Globus pallidus (tissue), 1 donor: ENCODE measurements around the gene RBM5.
A peak's percentile ranks its signal among the peaks of the same experiment; 100 is the strongest.

Experiments
- DNase-seq: peaks from one replicate; pipeline ENCODE4 v3.0.0-alpha.2; 2015; ENCODE audit warnings: low spot score

Gene RBM5

DNA sequence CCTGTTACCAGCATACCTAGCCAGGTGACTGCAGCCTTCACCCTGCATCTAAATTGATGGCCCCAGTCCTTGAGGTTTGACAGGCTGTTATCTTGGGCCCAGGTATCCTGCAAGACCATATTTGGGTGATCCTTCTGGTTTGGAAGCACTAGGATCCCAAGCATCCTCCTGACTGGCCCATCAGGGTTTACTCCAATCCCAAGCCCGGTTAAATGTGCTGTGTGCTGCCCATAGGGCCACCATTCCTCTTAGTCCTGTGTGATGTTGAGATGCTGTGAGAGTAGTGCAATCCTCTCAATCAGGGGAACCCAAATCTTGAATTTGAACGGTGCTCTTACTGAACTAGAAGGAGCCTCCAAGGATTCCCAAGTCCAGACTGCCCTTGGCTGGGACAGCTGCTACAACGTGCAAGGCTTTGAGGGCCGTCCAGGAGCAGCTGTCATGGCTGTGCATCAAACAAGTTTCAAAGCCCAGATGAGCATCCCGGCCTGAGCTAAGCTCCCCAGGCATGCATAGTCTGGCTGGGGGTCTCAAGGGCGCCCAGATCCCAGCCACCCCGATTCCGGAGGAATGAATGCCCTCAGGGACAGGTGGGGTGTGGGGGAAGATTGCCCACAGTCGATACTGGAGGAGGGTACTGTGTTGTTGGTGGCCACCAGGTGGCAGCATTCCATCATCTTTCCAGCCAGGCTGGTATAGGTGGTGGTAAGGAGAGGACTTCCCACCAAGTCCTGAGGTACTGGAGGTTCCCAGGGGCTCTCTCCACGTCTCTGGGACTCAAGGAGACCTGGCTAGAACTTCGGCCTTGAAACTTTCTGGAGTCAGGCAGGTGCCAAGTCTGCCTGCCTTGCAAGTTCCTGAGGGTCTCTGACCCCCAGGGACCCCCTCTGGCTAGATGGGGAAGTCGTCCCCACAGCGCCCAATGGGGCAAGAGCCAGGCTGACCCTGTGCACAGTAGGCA is 32.6 kb downstream of the RBM5 start:
- peak; percentile 47 for DNase-seq

DNA sequence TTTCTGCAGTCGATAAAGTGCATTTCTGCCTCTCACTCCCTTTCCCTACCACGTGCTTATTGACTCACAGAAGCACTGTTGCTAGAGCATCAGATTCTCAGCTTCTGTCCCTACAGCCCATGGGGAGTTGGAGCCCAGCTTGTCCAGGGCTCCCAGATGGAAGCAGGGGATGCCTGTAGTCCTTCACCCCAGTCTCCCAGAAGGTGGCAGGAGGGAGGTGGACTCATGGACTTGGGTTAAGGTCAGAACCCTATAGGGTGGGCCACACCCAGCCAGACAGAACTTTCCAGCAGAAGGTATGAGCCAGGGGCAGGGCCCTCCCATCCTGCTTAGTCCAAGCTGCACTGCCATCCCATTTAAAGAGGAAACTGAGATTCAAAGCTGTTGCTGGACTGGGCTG is 33.4 kb downstream of the RBM5 start:
- no peak for DNase-seq

DNA sequence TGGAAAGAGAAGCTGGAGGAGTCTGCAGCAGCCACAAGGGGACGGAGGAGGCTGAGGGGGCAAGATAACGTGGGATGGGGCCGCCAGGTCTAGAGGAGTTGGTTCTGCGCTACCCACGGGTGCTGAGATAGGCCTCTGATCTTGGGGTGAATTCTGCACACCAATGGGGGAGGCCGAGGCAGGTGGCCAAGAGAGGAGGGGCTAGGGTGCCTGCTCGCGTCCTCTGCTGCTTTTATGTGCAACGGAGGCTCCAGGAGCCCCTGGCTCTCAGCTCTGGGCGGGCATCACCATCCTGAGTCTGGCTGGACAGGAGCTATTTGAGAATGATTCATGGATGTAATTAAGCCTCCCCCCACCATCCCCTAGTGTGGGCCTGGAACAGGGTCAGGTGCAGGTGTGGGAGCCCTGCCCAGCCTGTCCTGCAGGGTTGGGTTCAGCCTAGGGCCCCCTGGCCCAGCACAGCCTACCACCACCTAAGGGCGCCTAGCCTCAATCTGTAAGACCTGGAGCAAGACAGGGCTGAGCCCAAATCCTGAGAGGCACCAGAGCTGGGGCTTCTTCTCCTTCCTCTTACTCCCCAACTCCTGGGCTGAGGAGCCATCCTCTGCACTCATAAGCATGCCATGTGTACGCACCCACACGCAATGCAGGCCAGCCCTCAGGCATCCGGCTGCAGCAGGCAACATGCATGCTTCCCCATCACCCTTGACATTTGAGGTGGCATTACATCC is 34.1 kb downstream of the RBM5 start:
- DNase-seq, result no peak

DNA sequence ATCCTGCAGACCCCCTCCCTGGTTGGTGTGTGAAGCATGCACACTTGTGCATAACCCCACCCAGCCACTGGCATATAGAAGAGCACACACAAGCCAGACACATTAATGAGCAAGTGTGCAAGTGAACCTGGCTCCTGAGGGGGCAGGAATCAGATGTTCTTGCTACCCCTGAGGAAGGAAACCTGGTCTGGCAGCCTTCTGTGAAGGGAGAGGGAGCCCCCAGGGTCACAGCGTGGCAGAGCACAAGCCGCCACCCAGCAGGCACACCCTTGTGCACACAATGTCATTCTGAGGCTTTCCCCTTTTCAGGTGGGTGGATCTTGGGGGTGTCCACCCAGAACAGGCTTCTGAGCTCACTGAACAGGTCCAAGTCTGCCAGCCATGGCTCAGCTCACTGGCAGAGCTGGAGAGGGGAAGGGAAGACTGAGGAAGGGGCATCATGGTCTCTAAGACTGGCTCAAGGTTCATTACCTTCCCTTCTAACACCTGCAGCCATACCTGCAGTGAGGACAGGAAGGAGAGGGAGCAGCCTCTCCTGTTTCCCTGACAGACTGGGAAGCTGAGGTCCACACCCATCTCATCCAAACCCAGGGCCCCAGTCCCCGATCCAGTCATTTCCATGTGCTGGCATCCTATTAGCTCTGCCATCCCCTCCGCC is 34.8 kb downstream of the RBM5 start:
- DNase-seq, result no peak

DNA sequence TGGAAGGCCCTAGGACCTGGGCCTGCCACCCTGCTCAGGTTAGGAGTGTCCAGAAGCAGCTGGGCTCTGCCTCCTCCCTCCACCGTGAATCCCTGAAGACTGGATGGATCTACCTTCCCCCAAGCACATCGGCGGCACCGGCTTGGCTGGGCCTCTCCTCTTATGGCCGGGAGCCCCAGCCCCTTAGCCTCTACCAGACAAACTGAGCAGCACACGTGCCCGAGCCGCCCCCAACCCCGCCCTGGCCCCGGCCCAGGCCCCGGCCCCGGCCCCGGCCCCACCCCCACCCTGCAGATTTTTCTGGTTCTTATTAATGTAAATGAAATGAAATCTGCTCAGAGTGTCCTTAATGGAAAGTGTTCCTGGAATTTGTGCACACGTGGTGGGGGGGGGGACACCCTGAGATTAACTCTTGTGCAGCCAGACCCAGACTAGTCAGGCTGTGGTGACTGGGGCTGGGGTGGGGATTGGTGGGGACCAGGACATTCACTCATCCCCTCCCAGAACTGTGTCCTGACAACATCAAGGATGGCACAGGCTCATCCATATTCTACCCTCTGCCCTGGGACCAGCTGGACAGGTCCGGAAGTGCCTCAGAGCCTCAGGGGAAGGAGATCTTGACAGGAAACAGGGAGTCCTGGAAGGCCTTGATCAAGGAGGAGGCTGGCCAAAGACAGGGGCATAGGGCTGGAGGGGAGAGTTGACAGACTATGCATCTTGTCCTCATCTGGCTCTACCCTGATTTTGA is 35.5 kb downstream of the RBM5 start:
- no peak for DNase-seq

DNA sequence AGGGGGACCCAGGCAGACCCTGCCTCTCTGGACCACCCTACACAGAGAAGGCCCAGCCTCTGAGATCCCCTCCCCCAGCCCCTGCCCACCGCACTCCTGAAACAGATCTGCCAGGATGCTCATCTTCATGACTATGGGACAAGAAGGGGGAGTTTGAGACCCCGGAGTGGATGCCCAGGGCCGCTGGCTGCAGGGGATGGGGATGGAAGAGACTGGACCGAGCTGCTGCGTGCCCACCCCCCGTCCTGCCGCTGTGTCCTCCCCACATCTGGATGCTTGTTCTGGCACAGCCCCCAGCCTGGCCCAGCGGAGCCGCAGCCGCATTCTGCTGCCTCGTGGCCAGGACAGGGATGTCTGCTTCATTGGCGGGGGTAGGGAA is 36.1 kb downstream of the RBM5 start:
- no peak for DNase-seq

DNA sequence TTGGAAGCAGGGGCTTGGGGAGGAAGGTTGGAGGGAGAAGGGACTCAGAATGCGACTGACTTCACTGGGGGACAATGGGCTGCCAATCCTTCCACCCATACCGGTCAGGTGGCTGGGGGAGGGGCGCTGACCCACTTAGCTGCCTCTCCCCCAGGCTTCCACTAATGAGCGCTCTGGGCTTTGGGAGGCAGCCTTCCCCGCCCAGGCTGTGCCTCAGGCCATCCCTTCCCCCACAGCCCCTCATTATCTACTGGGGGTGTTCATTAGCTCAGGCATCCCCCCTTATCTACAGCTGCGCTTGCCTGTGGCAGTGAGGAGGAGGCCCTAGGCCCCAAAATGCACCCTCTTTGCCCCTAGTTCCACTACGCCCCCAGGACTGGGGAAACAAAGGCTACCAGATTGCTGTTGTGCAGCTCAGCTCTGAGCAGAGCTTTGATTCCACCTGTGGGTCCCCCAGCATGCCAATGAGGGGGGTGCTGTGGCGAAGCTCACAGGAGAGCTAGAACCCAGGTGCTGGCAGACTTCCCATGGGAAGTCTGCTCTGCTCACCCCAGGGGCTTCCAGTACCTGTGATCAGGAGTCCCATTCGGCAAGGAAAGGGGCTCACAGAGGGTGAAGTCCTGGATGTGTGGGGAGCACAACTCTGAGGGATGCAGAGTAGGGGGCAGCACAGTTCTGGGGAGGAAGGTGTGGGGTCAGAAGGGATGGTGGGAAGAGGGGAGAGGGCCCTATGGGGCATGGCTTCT is 37.0 kb downstream of the RBM5 start:
- no peak for DNase-seq

DNA sequence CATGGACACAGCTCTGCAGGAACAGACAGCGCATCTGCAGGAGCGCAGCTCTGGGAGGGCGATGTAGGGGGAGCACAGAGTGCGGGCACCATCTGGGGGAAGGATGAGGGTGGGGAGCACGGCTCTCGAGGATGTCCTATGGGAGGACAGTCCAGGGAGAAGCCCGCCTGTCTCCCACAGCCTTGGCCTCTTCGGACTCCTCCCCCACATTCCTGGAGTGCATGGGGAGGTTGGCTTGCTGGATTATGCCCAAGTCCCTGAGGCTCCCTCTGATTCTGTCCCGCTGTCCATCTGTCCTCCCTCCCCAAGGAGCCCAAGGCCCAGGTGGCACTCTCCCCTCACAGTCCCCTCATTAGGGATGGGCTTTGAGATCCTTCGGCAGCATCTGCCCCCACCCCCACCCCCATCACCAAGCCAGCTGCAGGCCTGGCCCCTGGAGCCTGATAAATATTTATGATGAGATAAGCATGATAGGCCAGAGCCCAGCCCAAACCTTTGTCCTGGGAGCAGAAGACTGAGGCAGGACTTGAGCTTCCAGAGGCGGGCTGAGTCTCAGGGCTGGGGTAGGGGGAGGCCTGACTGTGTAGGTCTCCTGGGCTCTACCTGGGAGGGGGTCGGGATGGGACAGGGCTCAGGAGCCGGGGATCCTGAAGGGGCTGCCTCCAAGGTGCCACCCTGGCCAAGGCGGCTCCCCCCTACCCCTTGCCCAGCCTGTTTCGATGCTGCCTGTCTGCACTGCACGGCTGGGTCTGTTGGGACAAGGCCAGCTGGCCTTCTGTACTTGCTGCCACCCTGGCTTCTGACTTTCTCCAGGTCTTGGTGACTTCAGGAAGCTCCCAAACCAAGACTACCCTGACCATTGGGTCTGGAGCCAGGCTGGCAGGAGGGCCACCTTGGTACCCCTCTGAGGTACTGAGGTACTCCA is 37.8 kb downstream of the RBM5 start:
- DNase-seq, result no peak

DNA sequence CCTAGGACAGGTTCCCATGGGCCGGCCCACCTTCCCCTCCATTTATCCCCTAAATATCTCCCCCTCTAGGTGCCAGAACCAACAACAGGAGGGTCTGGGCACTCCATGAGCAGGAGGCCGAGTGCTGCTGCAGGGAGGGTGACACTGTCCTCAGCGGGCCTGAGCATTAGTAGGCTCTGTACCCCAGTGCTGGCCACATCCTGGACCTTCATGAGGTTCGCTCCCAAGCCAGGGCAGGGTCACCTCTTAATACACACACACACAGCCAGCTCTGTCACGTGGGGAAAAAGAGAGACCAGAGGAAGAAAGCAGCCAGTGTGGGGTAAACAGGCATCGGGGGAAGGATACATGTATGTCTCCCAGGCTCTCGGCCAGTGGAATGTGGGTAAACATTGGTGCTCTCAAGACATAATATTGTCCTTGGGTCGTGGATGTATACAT is 38.6 kb downstream of the RBM5 start:
- DNase-seq, result no peak

DNA sequence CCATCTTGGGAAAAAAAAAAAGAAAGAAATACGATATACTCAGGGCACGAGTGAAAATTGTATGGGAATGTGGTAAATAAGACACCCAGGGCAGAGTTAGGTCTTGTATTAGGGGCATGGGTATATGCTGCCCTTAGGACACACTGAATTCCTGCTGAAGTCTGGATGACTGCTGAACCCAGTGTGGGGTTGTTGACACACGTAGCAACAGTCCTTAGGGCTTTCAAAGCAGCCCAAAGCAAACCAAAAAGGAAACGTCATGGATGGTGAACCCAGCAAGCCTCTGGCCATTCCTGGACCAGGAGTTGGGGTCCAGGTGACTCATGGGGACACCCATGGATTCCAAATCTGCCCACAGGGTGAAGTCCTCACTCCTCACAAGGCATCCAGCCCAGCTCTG is 39.3 kb downstream of the RBM5 start:
- DNase-seq, result no peak

DNA sequence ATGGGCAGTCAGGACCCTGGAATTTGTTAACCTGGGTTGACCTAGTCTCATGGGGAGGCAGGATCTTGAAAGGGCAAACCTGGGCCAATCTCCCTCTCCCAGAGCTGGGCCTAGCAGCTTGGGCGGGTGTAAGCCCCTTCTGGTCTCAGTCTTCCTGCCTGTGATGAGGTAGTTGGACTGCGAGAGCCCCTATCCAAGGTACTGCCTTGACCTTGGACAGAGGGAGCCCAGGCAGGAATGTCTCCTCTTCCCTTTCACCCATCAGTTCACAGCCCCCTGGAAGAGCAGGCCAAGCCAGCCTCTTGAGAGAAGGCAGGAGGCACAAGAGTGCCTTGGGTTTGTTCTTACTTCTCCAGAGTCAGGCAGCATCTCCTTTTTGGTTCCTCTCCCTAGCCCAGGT is 41.7 kb downstream of the RBM5 start:
- no peak for DNase-seq

DNA sequence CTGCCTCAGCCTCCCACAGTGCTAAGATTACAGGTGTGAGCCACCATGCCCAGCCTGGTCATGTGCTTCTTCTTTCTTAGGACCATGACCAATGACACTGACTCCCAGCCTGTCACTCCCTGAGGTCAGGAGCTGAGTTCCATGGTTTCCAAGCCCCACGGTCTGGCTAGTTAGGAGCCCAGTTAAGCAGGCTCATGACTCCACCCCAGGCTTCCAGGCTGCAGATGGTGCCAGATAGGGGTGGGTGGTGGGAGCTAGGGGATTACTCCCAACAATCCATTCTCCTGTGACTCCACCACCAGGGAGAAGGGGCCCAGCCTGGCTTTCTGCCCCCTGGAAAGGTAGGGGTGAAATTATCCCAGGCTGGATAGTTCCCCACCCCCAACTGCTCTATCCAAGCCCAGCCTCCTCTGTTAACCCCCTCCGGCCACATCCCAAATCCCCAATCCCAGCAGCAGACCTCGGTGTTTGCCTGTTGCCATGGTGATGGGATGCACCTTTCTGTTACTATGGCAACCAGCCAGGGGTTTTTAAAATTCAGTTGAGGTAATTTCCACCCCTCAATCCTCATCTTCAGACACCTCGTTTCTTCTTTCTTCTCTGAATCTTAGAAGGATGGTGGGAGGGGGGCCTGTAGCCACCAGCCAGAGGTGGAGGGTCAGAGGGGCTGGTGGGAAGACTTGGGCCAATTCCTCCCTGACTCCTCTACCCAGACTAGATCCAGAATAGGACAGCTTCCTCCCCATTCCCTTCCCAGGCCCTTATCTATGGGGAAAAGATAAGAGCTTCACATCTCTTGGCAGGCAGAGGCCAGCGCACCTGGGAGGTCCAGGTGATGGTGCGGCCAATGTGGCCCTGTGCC is 43.9 kb downstream of the RBM5 start:
- DNase-seq, result no peak

DNA sequence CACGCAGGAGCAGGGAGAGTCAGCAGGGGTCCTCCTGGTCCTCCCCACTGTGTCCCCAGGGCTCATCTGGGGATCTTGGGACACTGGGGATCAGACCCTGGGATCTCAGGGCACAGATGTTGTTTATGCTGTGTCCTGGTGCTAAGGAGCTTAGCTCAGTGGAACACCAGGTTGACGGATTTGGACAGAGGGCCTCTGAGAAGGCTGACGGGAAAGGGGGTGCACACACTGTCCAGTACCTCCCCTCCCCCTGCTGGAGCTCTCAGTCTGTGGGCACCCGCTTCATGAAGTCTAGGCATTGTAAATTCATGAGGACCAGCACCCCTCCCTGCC is 44.5 kb downstream of the RBM5 start:
- no peak for DNase-seq

DNA sequence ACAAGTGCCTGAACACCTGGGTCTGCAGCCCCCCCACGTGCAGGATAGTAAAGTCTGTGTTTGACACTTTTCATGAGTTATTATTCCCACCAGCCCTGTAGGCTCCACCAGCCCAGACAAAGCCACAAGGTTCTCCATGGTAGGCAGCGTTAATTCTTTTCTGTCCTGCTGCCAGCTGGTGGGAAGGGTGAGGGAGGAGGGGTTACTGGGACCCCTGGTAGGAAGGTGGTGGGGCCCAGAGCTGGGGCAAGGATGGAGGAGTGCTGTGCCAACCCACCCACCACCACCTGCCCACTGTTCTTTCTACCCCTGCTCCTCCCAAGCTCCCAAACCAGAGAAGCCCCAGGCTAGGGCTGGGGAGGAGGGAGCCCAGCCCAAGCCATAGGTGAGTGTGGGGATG is 45.6 kb downstream of the RBM5 start:
- no peak for DNase-seq

DNA sequence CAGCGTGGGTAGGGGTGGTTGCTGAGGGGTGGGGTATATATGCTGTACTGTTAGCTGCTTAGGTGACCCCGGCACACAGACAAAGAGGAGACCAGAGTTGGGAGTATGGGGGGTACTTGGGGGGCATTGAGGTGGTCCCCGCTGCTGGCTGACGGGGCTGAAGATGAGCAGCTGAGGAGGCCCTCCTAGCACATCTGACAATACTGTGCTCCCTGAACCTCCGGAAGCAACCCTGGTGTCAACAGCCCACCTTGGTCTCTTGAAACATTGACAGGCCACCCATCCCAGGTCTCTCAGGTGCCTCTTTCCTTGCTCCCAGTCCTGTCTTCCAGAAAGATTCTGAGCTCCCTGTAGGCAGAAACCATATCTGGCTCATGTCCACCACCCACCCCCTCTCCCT is 47.2 kb downstream of the RBM5 start:
- no peak for DNase-seq

DNA sequence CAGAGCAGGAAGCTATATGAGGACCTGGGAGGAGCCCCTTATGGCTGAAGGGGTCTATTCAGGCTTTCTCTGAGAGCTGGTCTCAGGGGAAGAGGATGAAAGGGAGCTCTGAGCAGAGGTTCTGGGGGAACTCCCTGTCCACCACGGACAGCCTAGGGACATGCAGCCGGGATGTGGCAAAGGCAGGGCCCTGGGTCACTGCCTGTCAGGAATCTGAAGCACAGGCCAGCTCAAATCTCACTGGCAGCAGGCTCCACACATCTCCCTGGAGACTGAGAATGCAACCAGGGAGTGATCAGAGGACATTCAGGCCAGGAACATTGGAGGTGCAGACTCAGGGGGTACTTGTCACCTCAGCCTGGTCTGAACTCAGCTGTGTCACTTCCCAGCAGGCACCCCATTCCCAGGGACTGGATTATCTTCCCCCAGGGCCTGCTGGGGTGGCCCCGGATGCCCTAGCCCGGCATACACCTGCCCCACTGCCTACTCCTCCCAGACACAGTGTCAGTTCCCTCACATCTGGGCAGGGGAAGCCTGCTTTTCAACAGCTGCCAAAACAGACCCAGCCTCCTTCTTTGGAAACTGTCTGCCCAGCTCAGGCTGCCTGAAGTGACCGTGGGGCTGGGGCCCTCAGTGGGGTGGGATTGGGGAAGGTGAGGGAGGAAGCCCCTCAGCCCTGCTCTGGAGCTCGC is 48.1 kb downstream of the RBM5 start:
- no peak for DNase-seq

DNA sequence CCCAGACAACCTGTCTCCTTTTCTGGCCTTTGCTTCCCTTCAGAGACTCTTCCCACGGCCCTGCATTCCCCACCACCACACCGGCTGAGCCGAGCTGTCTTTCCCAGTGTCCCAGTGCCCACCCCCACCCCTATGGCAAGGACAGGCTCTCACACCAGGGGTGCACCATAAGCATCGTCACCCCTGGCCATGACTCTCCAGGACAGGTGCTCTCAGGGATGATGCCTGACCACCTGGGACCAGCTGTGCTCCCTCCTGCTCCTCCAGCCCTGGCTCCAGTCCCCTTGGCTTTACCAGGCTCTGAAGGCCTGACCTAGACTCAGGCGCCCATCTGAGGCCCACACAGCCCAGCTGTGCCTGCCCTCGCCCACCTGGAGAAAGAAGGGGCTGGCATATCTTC is 48.8 kb downstream of the RBM5 start:
- DNase-seq, result no peak

DNA sequence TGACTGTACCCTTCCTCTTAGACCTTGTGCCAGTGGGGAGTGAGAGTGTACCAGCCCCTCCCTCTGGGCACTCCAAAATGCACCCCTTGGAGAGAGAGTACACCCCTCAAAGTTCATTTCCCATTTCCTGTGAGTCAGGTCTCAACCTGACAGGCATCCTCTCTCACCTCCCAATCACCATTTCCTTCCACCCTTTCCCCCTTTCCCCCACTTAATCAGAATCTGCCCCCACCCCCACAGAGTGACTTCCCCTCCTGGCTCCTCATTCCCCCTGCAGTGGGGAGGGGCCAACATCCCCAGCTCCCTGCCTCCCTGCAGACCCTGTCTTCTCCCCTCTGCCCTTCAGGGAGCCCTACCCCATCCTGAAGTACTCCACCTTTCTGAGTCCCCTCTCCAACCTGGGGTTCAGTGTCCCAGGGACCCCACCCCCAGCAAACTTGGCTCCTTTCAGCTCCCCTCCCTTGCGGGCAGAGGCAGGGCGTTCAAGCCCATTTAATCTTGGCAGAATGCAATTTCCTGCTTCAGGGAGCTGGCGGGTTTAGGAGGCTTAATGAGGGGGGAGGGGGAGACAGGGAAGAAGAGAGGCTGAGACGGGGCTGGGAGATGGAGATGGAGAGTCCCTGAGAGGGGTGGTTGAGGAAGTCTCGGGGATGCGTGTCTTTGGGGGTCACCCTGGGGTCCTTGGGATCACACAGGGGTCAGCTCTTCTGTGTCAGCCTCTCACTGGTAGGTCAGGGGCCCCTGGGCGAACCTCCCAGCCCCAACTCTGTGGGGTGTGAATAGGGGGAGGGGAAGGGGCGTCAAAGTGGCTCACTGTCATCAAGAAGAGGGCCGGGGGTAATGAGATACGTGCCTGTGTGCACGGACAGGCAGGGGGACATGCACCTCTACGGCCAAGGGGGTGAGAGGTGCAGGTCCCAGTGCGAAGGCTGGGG is 49.8 kb downstream of the RBM5 start:
- no peak for DNase-seq
